GM12873 (cell line): ENCODE results near the gene MRPL10.

Experiments used
- TF ChIP-seq, protein P1 (sequence below): IDR thresholded peaks from 2 replicates; pipeline ENCODE4 v1.5.1; 2012; ENCODE audit warnings: low read depth, mild to moderate bottlenecking, moderate library complexity, low read length, control low read depth; ENCODE audit not compliant: insufficient read depth; ENCODE audit errors: missing control alignments

Gene MRPL10

DNA sequence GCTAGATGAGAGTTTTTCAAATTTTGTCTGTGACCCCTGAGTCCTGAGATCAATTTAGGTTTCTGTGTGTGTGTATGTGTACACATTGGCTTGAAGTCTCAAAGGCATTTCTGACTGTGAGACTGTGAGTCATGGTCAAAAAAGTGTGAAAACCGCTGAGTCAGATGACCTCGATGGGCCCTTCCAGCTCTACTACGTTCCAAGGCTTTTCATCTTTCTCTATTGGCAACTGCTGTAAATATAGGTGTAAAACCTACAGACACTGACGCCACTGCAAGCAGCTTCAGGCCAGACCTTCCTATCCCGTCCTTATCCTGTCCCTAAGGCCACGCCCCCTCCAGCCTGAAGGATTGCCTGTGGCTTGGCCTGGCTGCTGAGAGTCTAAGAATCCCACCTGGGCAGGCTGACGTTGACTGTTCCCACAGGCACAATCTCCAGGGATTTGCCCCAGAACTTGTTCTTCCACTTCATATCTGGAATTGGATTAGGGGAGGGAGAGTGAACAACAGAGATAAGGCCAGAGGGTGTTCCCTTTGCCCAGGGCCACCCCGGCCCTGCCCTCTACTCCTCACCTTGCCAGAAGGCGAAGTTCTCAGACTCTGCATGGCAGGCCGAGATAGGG is 21.0 kb downstream of the MRPL10 start:
- TF ChIP-seq, protein P1, sequence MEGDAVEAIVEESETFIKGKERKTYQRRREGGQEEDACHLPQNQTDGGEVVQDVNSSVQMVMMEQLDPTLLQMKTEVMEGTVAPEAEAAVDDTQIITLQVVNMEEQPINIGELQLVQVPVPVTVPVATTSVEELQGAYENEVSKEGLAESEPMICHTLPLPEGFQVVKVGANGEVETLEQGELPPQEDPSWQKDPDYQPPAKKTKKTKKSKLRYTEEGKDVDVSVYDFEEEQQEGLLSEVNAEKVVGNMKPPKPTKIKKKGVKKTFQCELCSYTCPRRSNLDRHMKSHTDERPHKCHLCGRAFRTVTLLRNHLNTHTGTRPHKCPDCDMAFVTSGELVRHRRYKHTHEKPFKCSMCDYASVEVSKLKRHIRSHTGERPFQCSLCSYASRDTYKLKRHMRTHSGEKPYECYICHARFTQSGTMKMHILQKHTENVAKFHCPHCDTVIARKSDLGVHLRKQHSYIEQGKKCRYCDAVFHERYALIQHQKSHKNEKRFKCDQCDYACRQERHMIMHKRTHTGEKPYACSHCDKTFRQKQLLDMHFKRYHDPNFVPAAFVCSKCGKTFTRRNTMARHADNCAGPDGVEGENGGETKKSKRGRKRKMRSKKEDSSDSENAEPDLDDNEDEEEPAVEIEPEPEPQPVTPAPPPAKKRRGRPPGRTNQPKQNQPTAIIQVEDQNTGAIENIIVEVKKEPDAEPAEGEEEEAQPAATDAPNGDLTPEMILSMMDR: no peak

DNA sequence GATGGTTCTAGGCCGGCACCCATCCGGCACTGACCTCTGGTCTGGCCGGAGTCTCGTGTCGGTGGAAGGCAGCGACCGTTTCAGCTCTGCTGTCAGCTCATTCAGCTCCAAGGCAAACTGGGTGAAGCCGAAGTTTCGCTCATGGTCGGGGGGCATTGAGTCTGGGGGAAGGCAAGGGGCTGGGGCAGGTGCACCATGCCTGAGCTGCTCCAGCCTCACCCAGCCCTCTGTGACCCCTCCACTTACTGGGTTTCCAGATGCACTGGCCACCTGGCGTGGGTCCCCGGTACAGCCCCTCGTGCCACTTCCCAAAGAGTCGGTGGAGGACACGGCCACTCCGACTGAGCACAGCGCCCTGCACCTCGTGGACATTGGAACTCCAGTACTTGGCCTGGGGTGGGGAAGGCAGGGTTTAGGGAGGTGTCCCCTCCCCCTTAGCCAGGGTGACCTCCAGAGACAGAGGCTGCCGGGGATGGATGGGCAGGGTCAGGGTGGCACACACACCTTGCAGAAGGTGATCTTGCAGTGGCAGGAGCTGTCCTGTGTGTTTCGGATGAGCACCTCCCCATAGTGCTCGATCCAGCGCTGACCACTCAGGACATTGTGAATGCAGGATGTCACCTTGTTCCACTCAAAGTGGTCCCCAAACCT is 22.4 kb downstream of the MRPL10 start:
- TF ChIP-seq, protein P1: no peak

DNA sequence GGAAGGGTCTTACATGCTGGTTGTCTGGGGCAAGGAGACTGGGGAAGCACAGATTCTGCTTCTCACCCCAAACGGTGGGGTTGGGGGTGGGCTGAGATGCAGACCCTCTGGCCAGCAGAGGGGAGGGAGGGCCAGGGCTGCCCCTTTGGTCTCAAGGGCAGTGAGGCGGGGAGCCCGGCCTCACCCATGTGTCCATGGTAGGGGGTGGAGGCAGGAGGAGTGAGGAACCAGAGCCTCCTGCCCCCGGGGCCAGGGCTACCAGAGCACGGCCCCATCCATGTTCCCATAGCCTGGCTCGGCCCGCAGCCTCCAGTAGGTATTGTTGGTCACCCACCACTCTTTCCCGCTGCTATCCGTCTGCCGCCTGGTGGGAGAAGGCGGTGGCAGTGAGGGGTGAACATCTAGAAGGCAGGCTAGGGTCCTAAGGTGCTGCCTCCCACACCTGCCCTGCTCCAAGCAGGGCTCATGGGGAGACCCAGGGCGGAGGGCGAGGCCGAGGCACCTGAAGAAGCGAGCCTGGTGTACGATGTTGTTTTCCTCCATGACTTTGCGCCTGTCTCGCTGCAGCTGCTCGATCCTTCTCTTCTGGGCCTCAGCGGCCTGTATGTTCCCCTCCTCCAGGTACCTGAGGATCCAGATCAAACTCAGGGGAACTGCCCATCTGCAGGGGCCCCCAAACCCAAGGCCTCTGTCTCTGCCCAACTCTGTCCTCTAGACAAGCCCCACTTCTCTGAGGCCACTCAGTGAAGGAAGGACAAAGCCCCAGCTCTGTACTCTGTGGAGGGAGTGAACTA is 23.1 kb downstream of the MRPL10 start:
- TF ChIP-seq, protein P1: no peak

DNA sequence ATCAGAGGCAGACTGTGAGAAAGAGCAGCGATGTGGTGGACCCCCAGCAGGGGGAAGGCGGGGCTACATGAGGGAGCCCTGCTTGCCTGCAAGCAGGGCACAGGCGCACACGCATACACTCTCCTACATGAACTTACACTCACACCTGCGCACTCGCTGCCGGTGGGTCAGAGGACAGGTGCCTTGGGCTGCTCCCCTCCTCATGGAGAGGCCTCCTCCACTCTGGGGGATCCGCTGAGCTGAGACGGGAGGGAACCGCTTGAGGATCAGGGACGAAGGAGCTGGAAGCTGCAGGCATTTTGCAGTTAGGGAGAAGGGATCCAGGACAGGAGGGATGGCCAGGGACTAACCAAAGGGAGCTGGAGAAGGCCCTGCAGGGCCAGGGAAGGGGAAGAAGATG is 23.9 kb downstream of the MRPL10 start:
- TF ChIP-seq, protein P1: no peak

DNA sequence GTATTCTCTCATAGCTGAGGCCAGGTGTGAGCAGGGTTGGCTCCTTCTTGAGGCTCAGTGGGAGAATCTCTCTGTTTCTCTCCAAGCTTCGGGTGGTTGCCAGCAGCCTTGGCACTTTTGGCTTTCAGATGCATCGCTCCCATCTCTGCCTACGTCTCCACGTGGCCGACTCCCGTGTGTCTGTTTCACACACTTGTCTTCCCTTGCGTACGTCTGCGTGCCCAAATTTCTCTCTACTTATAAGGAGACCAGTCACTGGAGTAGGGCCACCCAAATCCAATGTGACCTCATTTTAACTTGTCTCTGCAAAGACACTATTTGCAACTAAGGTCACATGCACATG is 24.5 kb downstream of the MRPL10 start:
- TF ChIP-seq, protein P1: no peak

DNA sequence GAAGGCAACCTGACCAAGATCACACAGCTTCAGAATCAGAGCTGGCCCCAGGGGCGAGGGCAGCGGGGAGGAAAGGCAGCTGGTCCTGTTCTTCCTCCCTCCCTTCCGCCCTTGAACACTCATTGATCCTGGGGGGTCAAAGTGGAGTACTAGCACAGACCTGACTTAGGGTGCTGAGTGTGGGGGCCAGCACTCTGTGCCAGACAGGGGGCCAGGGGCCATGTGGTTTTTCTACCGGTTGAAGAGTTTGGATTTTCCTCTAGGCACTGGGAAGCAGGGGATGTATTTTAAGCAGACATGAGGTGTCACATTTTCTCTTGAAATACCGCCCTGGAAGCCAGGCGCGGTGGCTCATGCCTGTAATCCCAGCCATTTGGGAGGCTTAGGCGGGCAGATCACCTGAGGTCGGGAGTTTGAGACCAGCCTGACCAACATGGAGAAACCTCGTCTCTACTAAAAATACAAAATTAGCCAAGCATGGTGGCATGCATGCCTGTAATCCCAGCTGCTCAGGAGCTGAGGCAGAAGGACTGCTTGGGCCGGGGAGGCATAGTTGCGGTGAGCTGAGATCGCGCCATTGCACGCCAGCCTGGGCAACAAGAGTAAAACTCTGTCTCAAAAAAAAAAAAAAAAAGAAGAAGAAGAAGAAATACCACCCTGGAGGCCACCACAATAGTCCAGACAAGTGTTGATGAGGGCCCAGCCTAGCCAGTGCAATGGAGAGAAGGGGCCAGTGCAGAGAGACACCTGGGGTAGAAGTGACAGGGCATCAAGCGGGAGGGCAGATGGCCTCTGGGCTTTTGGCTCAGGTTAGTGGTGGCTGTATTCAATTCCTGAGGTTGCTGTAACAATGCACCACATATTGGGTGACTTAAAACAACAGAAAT is 25.1 kb downstream of the MRPL10 start:
- TF ChIP-seq, protein P1: no peak

DNA sequence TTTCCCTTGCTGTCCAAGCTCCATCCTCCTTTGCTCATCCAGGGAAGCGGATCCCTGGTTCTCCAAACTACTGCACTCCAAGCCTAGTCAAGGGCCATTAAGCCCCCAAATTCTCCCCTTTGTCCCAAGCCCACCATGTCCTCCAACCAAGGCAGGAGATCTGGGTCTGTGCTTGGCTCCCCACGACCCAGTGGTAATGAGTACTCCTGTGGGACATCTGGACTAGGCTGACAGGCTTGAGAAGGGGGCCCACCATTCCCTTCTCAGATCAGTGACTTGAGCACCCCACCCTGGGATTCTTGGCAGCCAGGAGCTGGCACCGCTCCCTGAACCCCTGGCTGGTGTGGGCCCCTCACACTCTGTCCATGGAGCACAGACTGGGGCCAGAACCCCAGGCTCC is 26.9 kb downstream of the MRPL10 start:
- TF ChIP-seq, protein P1: no peak
